Measurements from ENCODE around the gene RASGRF1.

DNA sequence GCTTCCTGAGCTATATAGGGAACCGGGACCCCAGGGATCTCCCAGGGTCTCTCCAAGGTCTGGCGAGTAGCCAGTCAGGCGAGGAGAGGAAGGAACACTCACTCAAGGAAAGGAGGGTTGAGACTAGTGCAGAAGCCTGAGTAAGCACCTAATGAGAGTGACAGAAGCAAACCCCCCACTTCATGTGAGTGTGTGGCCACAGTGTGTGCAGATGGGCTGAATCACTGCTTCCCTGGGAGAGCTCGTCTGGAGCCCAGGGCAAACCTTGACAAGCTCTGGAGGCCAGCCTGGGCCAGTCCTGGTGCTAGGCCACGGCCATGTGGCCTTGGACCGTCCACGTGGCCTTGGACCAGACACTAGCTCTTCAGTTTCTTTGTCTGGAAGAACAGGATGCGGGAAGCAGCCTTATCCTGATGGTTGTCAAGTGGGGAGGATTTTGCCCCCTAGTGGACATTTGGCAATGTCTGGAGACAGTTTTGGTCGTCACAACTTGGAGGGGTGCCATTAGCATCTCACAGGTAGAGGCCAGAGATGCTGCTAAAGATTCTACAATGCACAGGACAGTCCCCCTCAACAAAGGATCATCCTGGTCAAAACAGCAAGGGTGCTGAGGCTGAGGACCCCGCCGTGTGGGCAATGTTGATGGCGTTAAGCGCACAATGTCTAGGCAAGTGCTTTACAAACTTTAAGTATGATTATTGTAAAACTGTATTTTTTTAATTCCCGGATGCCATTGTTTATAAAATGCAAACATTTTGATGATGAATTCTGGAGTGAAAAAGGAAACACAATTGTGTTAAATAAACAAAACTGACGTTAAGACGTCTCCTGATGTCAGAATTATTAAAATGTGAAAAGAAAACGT, 110.9 kb downstream of the RASGRF1 start:
- TF ChIP-seq POLR2A (IDR thresholded peaks at IDR 0.05; ENCODE audit: low read length) (no peak), GATA1 (IDR thresholded peaks at IDR 0.05; ENCODE audit: low read depth, low read length) (no peak)

Measured in erythroblast (primary cell).